ENCODE measurements around the gene TMEM232.

TMEM232 gene

GRCh38 chr5:110507972-110508371, 218.5 kb downstream of the TMEM232 start:
- DNase-seq: no peak

- no peak for DNase-seq
These were observed 220.1 kb downstream of the TMEM232 start for GRCh38 chr5:110506378-110506777.

- no peak for DNase-seq
These were observed 230.2 kb downstream of the TMEM232 start for GRCh38 chr5:110496276-110496675.

GRCh38 chr5:110492446-110492845, 234.0 kb downstream of the TMEM232 start:
- no peak for DNase-seq

GRCh38 chr5:110478895-110479294, 247.6 kb downstream of the TMEM232 start:
- DNase-seq: no peak

- DNase-seq: no peak
These were observed 248.6 kb downstream of the TMEM232 start for GRCh38 chr5:110477911-110478310.

GRCh38 chr5:110476164-110476563, 250.3 kb downstream of the TMEM232 start:
- DNase-seq: no peak

GRCh38 chr5:110475529-110475928, 250.9 kb downstream of the TMEM232 start:
- DNase-seq: no peak

- no peak for DNase-seq
These were observed 257.0 kb downstream of the TMEM232 start for GRCh38 chr5:110469486-110469885.

- DNase-seq: no peak
These were observed 263.4 kb downstream of the TMEM232 start for GRCh38 chr5:110463106-110463505.

GRCh38 chr5:110460837-110461236, 265.6 kb downstream of the TMEM232 start:
- no peak for DNase-seq

GRCh38 chr5:110458313-110458712, 268.2 kb downstream of the TMEM232 start:
- no peak for DNase-seq

GRCh38 chr5:110442856-110443255, 283.6 kb downstream of the TMEM232 start:
- no peak for DNase-seq

GRCh38 chr5:110441035-110441434, 285.4 kb downstream of the TMEM232 start:
- no peak for DNase-seq

GRCh38 chr5:110440058-110440457, 286.4 kb downstream of the TMEM232 start:
- DNase-seq: no peak

- no peak for DNase-seq
These were observed 287.2 kb downstream of the TMEM232 start for GRCh38 chr5:110439296-110439695.

GRCh38 chr5:110435207-110435606, 291.3 kb downstream of the TMEM232 start:
- no peak for DNase-seq

GRCh38 chr5:110431603-110432002, 294.9 kb downstream of the TMEM232 start:
- DNase-seq: no peak

GRCh38 chr5:110414360-110414759, 312.1 kb downstream of the TMEM232 start:
- no peak for DNase-seq

- no peak for DNase-seq
These were observed 312.6 kb downstream of the TMEM232 start for GRCh38 chr5:110413856-110414255.

GRCh38 chr5:110409571-110409970, 316.9 kb downstream of the TMEM232 start:
- no peak for DNase-seq

GRCh38 chr5:110402562-110402961, 323.9 kb downstream of the TMEM232 start:
- no peak for DNase-seq

- no peak for DNase-seq
These were observed 324.6 kb downstream of the TMEM232 start for GRCh38 chr5:110401881-110402280.

- no peak for DNase-seq
These were observed 327.5 kb downstream of the TMEM232 start for GRCh38 chr5:110398951-110399350.

- no peak for DNase-seq
These were observed 329.2 kb downstream of the TMEM232 start for GRCh38 chr5:110397281-110397680.

- DNase-seq: no peak
These were observed 339.7 kb downstream of the TMEM232 start for GRCh38 chr5:110386782-110387181.

Measured in CD4-positive, alpha-beta T cell treated with Interleukin-6 for 4 hours (primary cell).